Dedifferentiated amniotic fluid mesenchymal stem cell (primary cell): ENCODE measurements around the gene IQCF6.
"Not testable (repeated sequence)": the region's sequence is repeated elsewhere in the genome, so short reads cannot be mapped to it uniquely, and the experiment has no call there.

Experiments used
- DNase-seq: peaks from one replicate; pipeline ENCODE4 v3.0.0-alpha.2; 2016; ENCODE audit errors: extremely low spot score

The IQCF6 gene

GRCh38 chr3:51779137-51779536, at the start of gene IQCF6:
Gene IQCF6, minus strand, starts transcription at chr3:51779237. Its CDS starts 13 bp downstream, at chr3:51779224.
- DNase-seq, result no peak

- DNase-seq, result no peak
Measured at GRCh38 chr3:51828297-51828696, 49.3 kb upstream of the IQCF6 start.

GRCh38 chr3:51819709-51820406, 40.8 kb upstream of the IQCF6 start:
- no peak for DNase-seq

- no peak for DNase-seq
Measured at GRCh38 chr3:51819151-51819550, 40.1 kb upstream of the IQCF6 start.

- DNase-seq, result no peak
Measured at GRCh38 chr3:51817375-51817774, 38.3 kb upstream of the IQCF6 start.

GRCh38 chr3:51816723-51817122, 37.7 kb upstream of the IQCF6 start:
- DNase-seq, result no peak

GRCh38 chr3:51815614-51816013, 36.6 kb upstream of the IQCF6 start:
- no peak for DNase-seq

- DNase-seq, result no peak
Measured at GRCh38 chr3:51814034-51814433, 35.0 kb upstream of the IQCF6 start.

- no peak for DNase-seq
Measured at GRCh38 chr3:51813539-51813938, 34.5 kb upstream of the IQCF6 start.

GRCh38 chr3:51808934-51809333, 29.9 kb upstream of the IQCF6 start:
- DNase-seq, result no peak

- DNase-seq, result no peak
Measured at GRCh38 chr3:51802106-51802703, 23.2 kb upstream of the IQCF6 start.

- DNase-seq, result no peak
Measured at GRCh38 chr3:51800750-51801125, 21.7 kb upstream of the IQCF6 start.

GRCh38 chr3:51799879-51800749, 21.1 kb upstream of the IQCF6 start:
- DNase-seq, result peak; percentile 88

GRCh38 chr3:51798411-51798963, 19.4 kb upstream of the IQCF6 start:
- DNase-seq, result no peak

GRCh38 chr3:51796854-51797253, 17.8 kb upstream of the IQCF6 start:
- DNase-seq, result no peak

- no peak for DNase-seq
Measured at GRCh38 chr3:51794206-51794605, 15.2 kb upstream of the IQCF6 start.

- no peak for DNase-seq
Measured at GRCh38 chr3:51792206-51792605, 13.2 kb upstream of the IQCF6 start.

GRCh38 chr3:51789437-51789836, 10.4 kb upstream of the IQCF6 start:
- DNase-seq, result no peak

GRCh38 chr3:51787576-51787975, 8.5 kb upstream of the IQCF6 start:
- not testable (repeated sequence) for DNase-seq

GRCh38 chr3:51786267-51786666, 7.2 kb upstream of the IQCF6 start:
- DNase-seq, result no peak

- no peak for DNase-seq
Measured at GRCh38 chr3:51778554-51778953, 483 bp downstream of the IQCF6 start.

GRCh38 chr3:51777985-51778384, 1.1 kb downstream of the IQCF6 start:
- no peak for DNase-seq
